ENCODE results near the gene TMEM185A.
"Not testable (repeated sequence)": the region's sequence is repeated elsewhere in the genome, so short reads cannot be mapped to it uniquely, and the experiment has no call there.

GRCh38 chrX:149546962-149547361 lies 84.6 kb downstream of the TMEM185A start:
- TF ChIP-seq, protein P1, sequence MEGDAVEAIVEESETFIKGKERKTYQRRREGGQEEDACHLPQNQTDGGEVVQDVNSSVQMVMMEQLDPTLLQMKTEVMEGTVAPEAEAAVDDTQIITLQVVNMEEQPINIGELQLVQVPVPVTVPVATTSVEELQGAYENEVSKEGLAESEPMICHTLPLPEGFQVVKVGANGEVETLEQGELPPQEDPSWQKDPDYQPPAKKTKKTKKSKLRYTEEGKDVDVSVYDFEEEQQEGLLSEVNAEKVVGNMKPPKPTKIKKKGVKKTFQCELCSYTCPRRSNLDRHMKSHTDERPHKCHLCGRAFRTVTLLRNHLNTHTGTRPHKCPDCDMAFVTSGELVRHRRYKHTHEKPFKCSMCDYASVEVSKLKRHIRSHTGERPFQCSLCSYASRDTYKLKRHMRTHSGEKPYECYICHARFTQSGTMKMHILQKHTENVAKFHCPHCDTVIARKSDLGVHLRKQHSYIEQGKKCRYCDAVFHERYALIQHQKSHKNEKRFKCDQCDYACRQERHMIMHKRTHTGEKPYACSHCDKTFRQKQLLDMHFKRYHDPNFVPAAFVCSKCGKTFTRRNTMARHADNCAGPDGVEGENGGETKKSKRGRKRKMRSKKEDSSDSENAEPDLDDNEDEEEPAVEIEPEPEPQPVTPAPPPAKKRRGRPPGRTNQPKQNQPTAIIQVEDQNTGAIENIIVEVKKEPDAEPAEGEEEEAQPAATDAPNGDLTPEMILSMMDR (IDR thresholded peaks at IDR 0.05; ENCODE audit: insufficient read depth, low read length): not testable (repeated sequence)
- not testable (repeated sequence) for TF ChIP-seq POLR2AphosphoS5, GABPA (IDR thresholded peaks at IDR 0.05; ENCODE audit: low read depth)
